GM21423 (cell line): Measurements from ENCODE around the gene SHISA9.

ENCODE experiments used
- ATAC-seq: cut with Tn5 transposase; IDR thresholded peaks from one replicate; pipeline ENCODE4 v1.9.1; 2021; ENCODE audit warnings: mild to moderate bottlenecking, moderate library complexity; ENCODE audit not compliant: unreplicated experiment

Gene SHISA9

GRCh38 chr16:13158427-13158826, 257.0 kb downstream of the SHISA9 start:
- ATAC-seq: no peak

GRCh38 chr16:13165024-13165423, 263.6 kb downstream of the SHISA9 start:
- ATAC-seq: no peak

GRCh38 chr16:13168091-13168572, 266.7 kb downstream of the SHISA9 start:
- no peak for ATAC-seq

GRCh38 chr16:13171313-13171712, 269.9 kb downstream of the SHISA9 start:
- ATAC-seq: no peak

GRCh38 chr16:13176711-13177110, 275.3 kb downstream of the SHISA9 start:
- ATAC-seq: no peak

- no peak for ATAC-seq
Measured at GRCh38 chr16:13178318-13178717, 276.9 kb downstream of the SHISA9 start.

GRCh38 chr16:13181432-13181831, 280.0 kb downstream of the SHISA9 start:
- ATAC-seq: no peak

GRCh38 chr16:13186813-13187212, 285.4 kb downstream of the SHISA9 start:
- ATAC-seq: no peak

- ATAC-seq: no peak
Measured at GRCh38 chr16:13189250-13189649, 287.9 kb downstream of the SHISA9 start.

- no peak for ATAC-seq
Measured at GRCh38 chr16:13193721-13194120, 292.3 kb downstream of the SHISA9 start.

- no peak for ATAC-seq
Measured at GRCh38 chr16:13194766-13195165, 293.4 kb downstream of the SHISA9 start.

GRCh38 chr16:13203725-13204124, 302.3 kb downstream of the SHISA9 start:
- no peak for ATAC-seq

- ATAC-seq: no peak
Measured at GRCh38 chr16:13205352-13205751, 304.0 kb downstream of the SHISA9 start.

GRCh38 chr16:13206606-13207005, 305.2 kb downstream of the SHISA9 start:
- no peak for ATAC-seq

GRCh38 chr16:13207151-13207550, 305.8 kb downstream of the SHISA9 start:
- no peak for ATAC-seq

GRCh38 chr16:13223666-13224065, 322.3 kb downstream of the SHISA9 start:
- no peak for ATAC-seq

GRCh38 chr16:13229039-13229438, 327.6 kb downstream of the SHISA9 start:
- no peak for ATAC-seq

GRCh38 chr16:13231365-13231764, 330.0 kb downstream of the SHISA9 start:
- ATAC-seq: no peak

GRCh38 chr16:13234999-13235398, 333.6 kb downstream of the SHISA9 start:
- no peak for ATAC-seq

- no peak for ATAC-seq
Measured at GRCh38 chr16:13236308-13236707, 334.9 kb downstream of the SHISA9 start.

GRCh38 chr16:13238182-13238581, 336.8 kb downstream of the SHISA9 start:
- ATAC-seq: no peak

GRCh38 chr16:13242201-13242600, 340.8 kb downstream of the SHISA9 start:
- ATAC-seq: no peak

GRCh38 chr16:13244770-13245169, 343.4 kb downstream of the SHISA9 start:
- no peak for ATAC-seq
